ENCODE data around the gene TMEM182. TPM values are rescaled to one million over a fixed set of nuclear protein-coding genes. Genes with fewer than 3 reads are reported as not detected.

TMEM182 gene
- polyA plus RNA-seq, 1 donor: 6.3 TPM

DNA sequence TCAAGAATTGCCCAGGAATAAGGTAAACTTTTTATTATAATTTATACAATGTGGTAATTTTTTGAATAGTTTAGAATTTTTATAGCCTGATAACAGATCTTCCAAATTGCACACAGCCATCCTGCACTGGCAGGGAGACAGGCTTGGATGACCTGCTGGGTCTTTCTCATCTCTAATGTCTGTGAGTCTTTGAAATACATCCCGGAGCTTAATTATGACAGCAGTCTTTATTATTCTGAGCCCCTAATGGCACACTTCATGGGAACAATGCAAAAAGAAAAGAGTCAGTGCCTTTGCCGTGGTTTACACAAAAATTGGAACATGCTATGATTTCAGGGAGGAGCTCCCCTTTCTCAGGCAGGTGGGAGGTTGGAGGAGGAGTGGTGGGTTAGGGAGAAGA is 71.0 kb downstream of the TMEM182 start:
- H3K4me1 ChIP-seq (ENCODE audit: control insufficient read depth, insufficient read depth, low read length): no peaks in the 10 kb centered on the region
- H3K36me3 ChIP-seq (ENCODE audit: control insufficient read depth, insufficient read depth, low read length): no peaks in the 10 kb centered on the region
- H3K27me3 ChIP-seq (ENCODE audit: control insufficient read depth, insufficient read depth, low read length): no peaks in the 10 kb centered on the region
- H3K4me3 ChIP-seq (ENCODE audit: low read length): no peak overlapping the region
- H3K27ac ChIP-seq (ENCODE audit: low read length): no peak overlapping the region
- DNase-seq: no peak
- WGBS (ENCODE audit: insufficient coverage, low lambda C conversion rate): 100% methylated on average over 1 of the region's 2 CpGs
- no peaks in the 10 kb centered on the region for H3K9me3 ChIP-seq (ENCODE audit: control insufficient read depth, low read depth, low read length)

DNA sequence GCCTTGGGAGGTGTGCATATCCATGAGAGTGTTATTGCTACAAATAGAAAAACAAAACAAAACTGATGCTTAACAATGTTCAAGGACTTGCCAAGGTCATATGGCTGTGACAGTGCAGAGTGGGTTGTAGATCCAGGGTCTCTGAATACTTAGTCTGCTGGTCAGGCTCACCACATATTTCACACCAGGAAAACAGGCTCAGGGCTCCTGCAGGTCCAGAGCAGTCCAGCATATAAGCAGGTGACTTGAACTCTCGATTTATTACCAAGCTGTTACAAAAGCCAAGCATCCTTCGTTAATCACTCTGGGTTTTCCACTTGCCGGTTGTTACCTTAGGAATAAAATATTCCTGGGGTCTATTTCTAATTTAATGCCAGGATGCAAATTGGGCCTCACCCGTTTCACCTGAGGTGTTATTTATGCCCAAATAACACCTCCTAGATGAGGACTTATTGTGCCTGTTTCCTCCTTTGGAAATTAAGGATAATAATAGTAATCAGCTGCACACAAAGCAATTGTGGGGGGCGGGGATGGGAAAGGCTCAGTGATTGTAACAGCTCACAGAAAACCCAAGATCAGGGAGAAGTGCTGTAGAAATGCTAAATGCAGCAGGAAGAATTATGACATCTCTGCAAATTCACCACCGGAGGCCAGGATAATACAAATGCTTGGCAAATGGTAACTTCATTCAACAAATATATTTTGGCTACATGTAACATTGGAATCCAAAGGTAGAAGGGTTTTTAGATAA is 72.9 kb downstream of the TMEM182 start:
- 100% methylated on average over 3 of the region's 6 CpGs for WGBS (ENCODE audit: insufficient coverage, low lambda C conversion rate)
- Histone ChIP-seq H3K27ac (ENCODE audit: low read length) (no peak overlapping the region), H3K9me3 (ENCODE audit: control insufficient read depth, low read depth, low read length) (no peaks in the 10 kb centered on the region), H3K4me1 (ENCODE audit: control insufficient read depth, insufficient read depth, low read length) (no peaks in the 10 kb centered on the region), H3K36me3 (ENCODE audit: control insufficient read depth, insufficient read depth, low read length) (no peaks in the 10 kb centered on the region), H3K27me3 (ENCODE audit: control insufficient read depth, insufficient read depth, low read length) (no peaks in the 10 kb centered on the region), H3K4me3 (ENCODE audit: low read length) (no peak overlapping the region)
- no peak for DNase-seq

DNA sequence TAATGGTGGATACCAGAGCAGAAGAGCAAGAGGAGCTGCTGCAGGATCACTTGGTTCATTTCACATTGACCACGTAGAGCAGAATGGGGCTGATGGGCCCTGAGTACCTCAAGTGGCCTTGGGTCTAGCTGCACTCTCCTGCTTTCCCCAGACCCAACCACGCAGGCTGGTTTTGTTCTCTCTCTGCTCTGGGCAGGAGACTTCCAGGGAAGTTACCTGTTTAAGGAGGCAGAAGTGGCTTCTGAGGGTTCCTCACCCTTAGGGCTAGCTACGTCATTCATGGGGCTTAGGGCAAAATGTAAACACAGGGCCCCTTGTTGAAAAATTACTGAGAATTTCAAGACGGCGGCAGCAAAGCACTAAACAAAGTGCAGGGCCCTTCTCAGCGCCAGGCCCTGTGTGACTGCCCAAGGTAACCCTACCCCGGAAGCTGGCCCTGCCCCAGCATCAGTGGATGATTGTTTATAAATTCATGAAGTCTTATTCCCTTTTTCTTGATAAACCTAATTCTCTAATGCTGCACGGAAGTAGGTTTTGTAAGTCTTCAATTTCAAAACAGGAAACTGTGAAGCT is 75.9 kb downstream of the TMEM182 start:
- Histone ChIP-seq H3K4me3 (ENCODE audit: low read length) (no peak overlapping the region), H3K9me3 (ENCODE audit: control insufficient read depth, low read depth, low read length) (no peaks in the 10 kb centered on the region), H3K27me3 (ENCODE audit: control insufficient read depth, insufficient read depth, low read length) (no peaks in the 10 kb centered on the region), H3K4me1 (ENCODE audit: control insufficient read depth, insufficient read depth, low read length) (no peaks in the 10 kb centered on the region), H3K27ac (ENCODE audit: low read length) (no peak overlapping the region), H3K36me3 (ENCODE audit: control insufficient read depth, insufficient read depth, low read length) (no peaks in the 10 kb centered on the region)
- WGBS (ENCODE audit: insufficient coverage, low lambda C conversion rate): 83% methylated on average over 1 of the region's 8 CpGs
- no peak for DNase-seq

DNA sequence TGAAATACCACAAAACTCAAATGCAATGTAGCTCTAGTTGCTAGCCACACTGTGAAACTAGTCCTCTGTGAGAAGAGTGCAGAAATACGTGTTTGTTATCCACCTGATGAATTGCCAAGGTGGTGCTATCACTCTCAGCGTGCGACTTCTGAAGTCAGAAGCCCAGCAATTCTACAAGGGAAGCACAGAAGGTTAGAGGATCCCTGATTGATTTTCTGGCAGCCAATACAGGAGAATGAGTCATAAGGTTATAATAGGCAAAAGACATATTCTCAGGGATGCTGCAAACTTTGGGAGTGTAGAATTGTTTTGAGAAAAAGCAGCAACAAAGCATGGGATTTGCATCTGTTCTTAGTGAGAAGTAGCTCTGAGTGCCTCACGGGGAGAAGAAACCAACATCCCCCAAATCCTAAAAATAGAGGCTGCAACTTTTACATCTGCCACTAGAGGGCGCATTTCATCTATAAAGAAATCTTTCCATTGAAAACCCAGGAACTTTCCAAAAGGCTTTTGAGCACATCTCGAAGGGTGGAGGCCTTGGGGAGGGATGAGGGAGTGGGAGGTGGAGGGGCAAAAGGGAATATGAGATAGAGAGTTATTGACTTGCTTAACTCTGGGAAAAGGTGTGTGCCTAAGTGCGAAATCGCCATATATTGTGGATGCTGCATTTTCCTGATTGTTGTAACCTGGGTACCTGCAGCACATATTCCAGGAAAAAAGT is 78.0 kb downstream of the TMEM182 start:
- 100% methylated on average over 1 of the region's 8 CpGs for WGBS (ENCODE audit: insufficient coverage, low lambda C conversion rate)
- Histone ChIP-seq H3K9me3 (ENCODE audit: control insufficient read depth, low read depth, low read length) (no peaks in the 10 kb centered on the region), H3K27me3 (ENCODE audit: control insufficient read depth, insufficient read depth, low read length) (no peaks in the 10 kb centered on the region), H3K27ac (ENCODE audit: low read length) (no peak overlapping the region), H3K4me3 (ENCODE audit: low read length) (no peak overlapping the region), H3K4me1 (ENCODE audit: control insufficient read depth, insufficient read depth, low read length) (no peaks in the 10 kb centered on the region), H3K36me3 (ENCODE audit: control insufficient read depth, insufficient read depth, low read length) (no peaks in the 10 kb centered on the region)
- DNase-seq: peak in 1 of 2 donors; percentile 9

DNA sequence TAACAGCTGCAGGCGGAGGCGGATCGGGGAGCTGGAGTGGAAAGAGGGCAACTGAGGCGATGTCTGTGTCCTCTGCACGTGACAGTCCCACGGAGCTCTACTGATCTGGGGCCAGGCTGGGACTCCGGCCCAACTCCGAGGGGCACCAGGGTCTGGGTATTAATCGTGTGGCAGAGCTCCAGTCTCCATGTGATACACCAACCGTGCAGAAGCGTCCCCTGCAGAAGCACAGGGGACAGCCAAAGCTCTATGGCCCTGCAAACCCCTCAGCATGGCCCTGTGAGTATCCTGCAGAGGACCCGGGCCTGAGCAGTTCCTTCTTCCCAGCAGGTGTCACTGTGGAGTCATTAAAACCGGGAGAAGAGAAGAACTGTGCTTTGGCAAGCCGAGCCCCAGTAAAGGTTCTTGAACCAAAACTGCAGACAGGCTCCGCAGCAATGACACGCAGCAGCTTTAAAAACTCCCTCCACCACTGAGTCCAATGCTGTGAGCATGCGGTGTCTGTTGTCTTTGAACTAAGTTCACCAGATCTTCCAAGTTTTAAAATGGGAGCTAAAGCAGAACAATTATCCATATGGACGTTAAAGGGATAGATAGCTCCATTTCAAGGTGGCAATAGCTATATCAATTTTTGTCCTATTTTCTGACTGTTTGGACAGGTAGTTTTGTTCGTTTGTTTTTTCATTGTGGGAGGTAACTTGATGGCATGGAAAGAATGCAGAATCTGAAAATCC is 79.4 kb downstream of the TMEM182 start:
- no peaks in the 10 kb centered on the region for H3K27me3 ChIP-seq (ENCODE audit: control insufficient read depth, insufficient read depth, low read length)
- no peaks in the 10 kb centered on the region for H3K4me1 ChIP-seq (ENCODE audit: control insufficient read depth, insufficient read depth, low read length)
- peak; percentile 24 to 31 for DNase-seq
- no peak overlapping the region for H3K27ac ChIP-seq (ENCODE audit: low read length)
- H3K36me3 ChIP-seq (ENCODE audit: control insufficient read depth, insufficient read depth, low read length): no peaks in the 10 kb centered on the region
- no peak overlapping the region for H3K4me3 ChIP-seq (ENCODE audit: low read length)
- no peaks in the 10 kb centered on the region for H3K9me3 ChIP-seq (ENCODE audit: control insufficient read depth, low read depth, low read length)
- no CpG with 5 or more reads among the region's 19 CpGs for WGBS (ENCODE audit: insufficient coverage, low lambda C conversion rate)

DNA sequence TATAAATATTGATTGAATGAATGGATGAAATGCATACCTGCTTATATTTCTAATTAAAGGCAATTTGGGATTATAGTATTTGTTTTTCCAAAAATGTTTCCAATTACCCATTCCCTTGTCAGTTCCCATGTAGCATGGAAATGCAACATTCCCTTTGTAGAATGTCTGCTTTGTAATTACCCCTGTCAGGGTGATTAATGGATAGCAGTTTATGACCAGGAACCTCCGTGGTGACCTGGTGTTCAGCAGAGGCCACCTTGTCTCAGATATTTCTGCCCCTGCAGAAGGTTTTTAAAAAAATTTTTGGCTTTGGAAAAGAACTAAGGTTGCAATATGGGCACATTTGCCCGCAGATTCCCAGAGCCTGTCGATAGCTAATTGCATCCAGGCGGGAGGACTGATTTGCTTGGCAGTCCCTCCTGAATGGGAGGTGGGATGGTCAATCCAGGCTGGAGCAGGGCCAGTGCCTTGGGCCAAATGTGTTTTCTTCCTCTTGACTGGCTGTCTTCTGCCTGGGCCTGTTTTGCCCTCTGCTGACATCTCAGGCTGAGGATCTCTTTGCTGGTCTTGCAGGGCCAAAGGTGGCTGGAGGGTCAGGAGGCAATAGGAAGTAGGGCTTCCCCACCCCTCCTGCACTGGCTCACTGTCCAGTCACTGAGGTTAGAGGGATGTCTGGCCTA is 82.1 kb downstream of the TMEM182 start:
- no peaks in the 10 kb centered on the region for H3K27me3 ChIP-seq (ENCODE audit: control insufficient read depth, insufficient read depth, low read length)
- no peak overlapping the region for H3K27ac ChIP-seq (ENCODE audit: low read length)
- H3K9me3 ChIP-seq (ENCODE audit: control insufficient read depth, low read depth, low read length): no peaks in the 10 kb centered on the region
- WGBS (ENCODE audit: insufficient coverage, low lambda C conversion rate): no CpG with 5 or more reads among the region's 4 CpGs
- no peaks in the 10 kb centered on the region for H3K36me3 ChIP-seq (ENCODE audit: control insufficient read depth, insufficient read depth, low read length)
- no peak for DNase-seq
- H3K4me1 ChIP-seq (ENCODE audit: control insufficient read depth, insufficient read depth, low read length): no peaks in the 10 kb centered on the region
- no peak overlapping the region for H3K4me3 ChIP-seq (ENCODE audit: low read length)

DNA sequence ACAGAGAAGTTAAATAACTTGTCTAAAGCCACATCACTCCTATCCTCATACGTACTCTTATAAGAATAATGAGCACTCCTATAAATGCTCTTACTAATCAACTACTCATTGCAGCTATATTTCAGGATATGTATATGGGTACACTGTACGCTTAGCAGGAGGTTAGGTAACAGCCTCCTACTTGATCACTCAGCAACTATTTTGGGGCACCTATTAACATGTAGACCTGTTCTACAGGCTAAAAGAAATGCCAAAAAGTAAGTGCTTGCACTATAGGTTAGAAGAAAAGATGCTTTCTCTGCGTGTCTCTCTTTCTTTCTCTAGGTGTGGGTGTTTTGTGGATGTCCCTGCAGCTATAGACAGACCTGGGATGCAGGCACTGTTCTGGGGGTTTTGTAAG is 83.1 kb downstream of the TMEM182 start:
- WGBS (ENCODE audit: insufficient coverage, low lambda C conversion rate): 100% methylated on average over 1 of the region's 3 CpGs
- DNase-seq: no peak
- no peaks in the 10 kb centered on the region for H3K36me3 ChIP-seq (ENCODE audit: control insufficient read depth, insufficient read depth, low read length)
- no peaks in the 10 kb centered on the region for H3K4me1 ChIP-seq (ENCODE audit: control insufficient read depth, insufficient read depth, low read length)
- H3K27me3 ChIP-seq (ENCODE audit: control insufficient read depth, insufficient read depth, low read length): no peaks in the 10 kb centered on the region
- no peak overlapping the region for H3K4me3 ChIP-seq (ENCODE audit: low read length)
- no peaks in the 10 kb centered on the region for H3K9me3 ChIP-seq (ENCODE audit: control insufficient read depth, low read depth, low read length)
- no peak overlapping the region for H3K27ac ChIP-seq (ENCODE audit: low read length)

DNA sequence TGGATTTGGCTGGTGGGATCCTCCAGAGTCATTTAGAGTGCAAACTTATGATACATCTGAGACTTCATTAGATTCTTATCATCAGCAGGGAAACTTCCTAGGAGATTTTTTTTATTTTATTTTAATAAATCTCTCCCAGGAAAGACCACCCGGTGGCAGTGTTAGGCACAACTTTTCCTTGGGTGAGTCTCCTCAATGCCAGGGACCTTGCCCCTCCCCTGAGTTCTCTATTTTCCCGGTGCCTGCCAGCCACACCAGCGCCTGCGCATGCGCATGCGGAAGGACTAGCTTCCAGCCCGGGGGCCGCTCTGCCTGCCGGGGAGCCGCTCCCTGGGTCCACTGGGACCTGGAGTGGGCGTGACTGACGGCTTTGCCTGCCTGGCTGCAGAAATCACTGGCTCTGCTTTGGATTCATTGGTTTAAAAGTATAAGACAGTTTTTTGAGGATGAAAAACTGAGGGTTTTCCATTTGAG is 86.6 kb downstream of the TMEM182 start:
- no CpG with 5 or more reads among the region's 12 CpGs for WGBS (ENCODE audit: insufficient coverage, low lambda C conversion rate)
- Histone ChIP-seq H3K4me1 (ENCODE audit: control insufficient read depth, insufficient read depth, low read length) (no peaks in the 10 kb centered on the region), H3K4me3 (ENCODE audit: low read length) (no peak overlapping the region), H3K27ac (ENCODE audit: low read length) (no peak overlapping the region), H3K36me3 (ENCODE audit: control insufficient read depth, insufficient read depth, low read length) (no peaks in the 10 kb centered on the region), H3K27me3 (ENCODE audit: control insufficient read depth, insufficient read depth, low read length) (no peaks in the 10 kb centered on the region), H3K9me3 (ENCODE audit: control insufficient read depth, low read depth, low read length) (no peaks in the 10 kb centered on the region)
- peak; percentile 79 for DNase-seq

DNA sequence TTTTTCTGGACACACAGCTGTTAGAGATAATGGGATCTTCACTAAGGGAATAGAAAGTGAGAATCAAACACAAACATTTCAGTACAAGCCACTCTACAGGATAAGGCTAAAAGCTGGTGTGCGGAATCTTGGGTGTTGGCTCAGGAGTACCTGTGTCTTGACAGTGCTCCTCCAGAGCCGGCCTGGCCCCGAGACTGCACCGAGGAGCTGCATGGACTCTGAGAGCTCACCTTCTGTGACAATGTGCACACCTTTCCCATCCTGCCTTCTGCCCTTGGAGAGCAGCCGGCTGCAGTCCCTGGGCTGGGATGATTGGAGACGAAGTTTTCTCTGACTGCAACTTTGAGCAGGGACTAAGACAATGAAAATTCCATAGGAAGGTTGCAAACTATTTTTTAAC is 89.1 kb downstream of the TMEM182 start:
- H3K4me3 ChIP-seq (ENCODE audit: low read length): no peak overlapping the region
- no peak overlapping the region for H3K27ac ChIP-seq (ENCODE audit: low read length)
- H3K4me1 ChIP-seq (ENCODE audit: control insufficient read depth, insufficient read depth, low read length): no peaks in the 10 kb centered on the region
- H3K36me3 ChIP-seq (ENCODE audit: control insufficient read depth, insufficient read depth, low read length): no peaks in the 10 kb centered on the region
- no peak for DNase-seq
- H3K27me3 ChIP-seq (ENCODE audit: control insufficient read depth, insufficient read depth, low read length): no peaks in the 10 kb centered on the region
- no peaks in the 10 kb centered on the region for H3K9me3 ChIP-seq (ENCODE audit: control insufficient read depth, low read depth, low read length)
- no CpG with 5 or more reads among the region's 6 CpGs for whole genome bisulfite sequencing (ENCODE audit: insufficient coverage, low lambda C conversion rate)

DNA sequence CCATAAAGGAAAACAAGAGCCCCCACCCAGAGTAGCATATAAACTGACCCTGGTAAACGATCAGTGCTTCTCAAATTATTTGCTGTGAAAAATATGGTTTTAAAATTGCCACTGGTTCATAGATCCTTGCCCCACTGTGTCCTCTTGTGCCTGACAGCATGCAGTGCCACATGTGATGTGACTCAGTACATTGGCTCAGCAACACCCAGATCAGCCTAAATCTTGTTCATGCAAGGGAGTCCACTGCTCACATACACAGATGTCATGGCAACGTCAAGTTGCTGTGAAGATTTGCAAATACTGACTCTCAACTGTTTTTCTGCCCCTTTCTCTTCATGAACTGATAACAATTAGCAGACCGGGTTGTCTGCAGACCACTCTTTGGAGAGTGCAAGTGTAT is 91.0 kb downstream of the TMEM182 start:
- Histone ChIP-seq H3K4me1 (ENCODE audit: control insufficient read depth, insufficient read depth, low read length) (no peaks in the 10 kb centered on the region), H3K27me3 (ENCODE audit: control insufficient read depth, insufficient read depth, low read length) (no peaks in the 10 kb centered on the region), H3K9me3 (ENCODE audit: control insufficient read depth, low read depth, low read length) (no peaks in the 10 kb centered on the region), H3K4me3 (ENCODE audit: low read length) (no peak overlapping the region), H3K36me3 (ENCODE audit: control insufficient read depth, insufficient read depth, low read length) (no peaks in the 10 kb centered on the region), H3K27ac (ENCODE audit: low read length) (no peak overlapping the region)
- WGBS (ENCODE audit: insufficient coverage, low lambda C conversion rate): no CpG with 5 or more reads among the region's 3 CpGs
- DNase-seq: no peak

Measured in large intestine (tissue), 3 donors.